SK-N-SH treated with all-trans-retinoic acid at 6 μM for 48 hours (cell line): ENCODE data around the gene C9orf85.

ENCODE experiments used
- ARNTL ChIP-seq: fragments of 450-650 bp; formaldehyde crosslinking; IDR thresholded peaks from 2 replicates; pipeline ENCODE4 v1.5.0; 2020; ENCODE audit warnings: low read depth, mild to moderate bottlenecking, moderate library complexity, borderline replicate concordance
- CREB5 ChIP-seq: fragments of 250-450 bp; sonication (Bioruptor Pico); IDR thresholded peaks from 2 replicates; pipeline ENCODE4 v1.5.1; 2020; ENCODE audit warnings: low read depth, mild to moderate bottlenecking, moderate library complexity
- ISL1 ChIP-seq: fragments of 250-450 bp; sonication (Bioruptor Pico); IDR thresholded peaks from 2 replicates; pipeline ENCODE4 v2.1.2; 2022; ENCODE audit warnings: mild to moderate bottlenecking, moderate library complexity
- PATZ1 ChIP-seq: fragments of 250-450 bp; sonication (Bioruptor Pico); IDR thresholded peaks from 2 replicates; pipeline ENCODE4 v1.8.0; 2020; ENCODE audit warnings: mild to moderate bottlenecking, moderate library complexity, borderline replicate concordance
- RARB ChIP-seq: fragments of 250-450 bp; sonication (Bioruptor Pico); IDR thresholded peaks from 2 replicates; pipeline ENCODE4 v1.8.0; 2021; ENCODE audit warnings: mild to moderate bottlenecking, moderate library complexity
- TCF4 ChIP-seq: fragments of 250-450 bp; sonication (Bioruptor Pico); IDR thresholded peaks from 2 replicates; pipeline ENCODE4 v1.8.0; 2021; ENCODE audit warnings: mild to moderate bottlenecking, moderate library complexity, borderline replicate concordance
- ZFP3 ChIP-seq: fragments of 250-450 bp; sonication (Bioruptor Pico); IDR thresholded peaks from 2 replicates; pipeline ENCODE4 v1.5.0; 2020; ENCODE audit warnings: mild to moderate bottlenecking, moderate library complexity
- ZFP30 ChIP-seq: fragments of 450-650 bp; formaldehyde crosslinking; IDR thresholded peaks from 2 replicates; pipeline ENCODE4 v1.5.0; 2022; ENCODE audit warnings: mild to moderate bottlenecking, moderate library complexity
- ZNF8 ChIP-seq: fragments of 450-650 bp; formaldehyde crosslinking; IDR thresholded peaks from 2 replicates; pipeline ENCODE4 v1.5.0; 2020; ENCODE audit warnings: mild to moderate bottlenecking, moderate library complexity

GRCh38 chr9:71984403-71984802 is 73.0 kb downstream of the C9orf85 start:
- no peak for TF ChIP-seq PATZ1 (CRISPR knock-in tag)
- TF ChIP-seq ZFP3 (CRISPR knock-in tag) = no peak
- TF ChIP-seq ZNF8 (CRISPR knock-in tag) = no peak
- TF ChIP-seq ARNTL (CRISPR knock-in tag) = no peak
- TF ChIP-seq CREB5 (CRISPR knock-in tag) = no peak
- no peak for TF ChIP-seq TCF4
- no peak for TF ChIP-seq ZFP30 (CRISPR knock-in tag)
- TF ChIP-seq ISL1 (CRISPR knock-in tag) = no peak
- no peak for TF ChIP-seq RARB (CRISPR knock-in tag)
